ENCODE results near the gene ZNF837. TPM values are rescaled to one million over a fixed set of nuclear protein-coding genes. Genes with fewer than 3 reads are reported as not detected.

The ZNF837 gene
- total RNA-seq, 3 donors from 2014 or later = 1.3 to 6.6 (median 2.3) TPM

GRCh38 chr19:58335630-58336029, 45.2 kb downstream of the ZNF837 start:
- H3K9me3 ChIP-seq = peaks cover 0 to 4% of the 10 kb centered on the region in 2 donors
- no peak overlapping the region for H3K4me3 ChIP-seq
- H3K27me3 ChIP-seq = no peaks in the 10 kb centered on the region
- no peaks in the 10 kb centered on the region for H3K4me1 ChIP-seq
- TF ChIP-seq CTCF (IDR thresholded peaks at IDR 0.05) (no peak), POLR2A (IDR thresholded peaks at IDR 0.05) (no peak), POLR2AphosphoS5 (IDR thresholded peaks at IDR 0.05) (no peak)
- intact Hi-C loops (cut with DNase I; ENCODE audit: low total_unique reads) = no loop called here
- H3K27ac ChIP-seq = no peak overlapping the region
- DNase-seq (ENCODE audit: low spot score in 2 of 2) = no peak
- no peaks in the 10 kb centered on the region for H3K36me3 ChIP-seq

GRCh38 chr19:58334691-58335249, 46.1 kb downstream of the ZNF837 start:
- TF ChIP-seq POLR2AphosphoS5 (IDR thresholded peaks at IDR 0.05) (no peak), POLR2A (IDR thresholded peaks at IDR 0.05) (no peak), CTCF (IDR thresholded peaks at IDR 0.05) (no peak)
- Histone ChIP-seq H3K9me3 (peaks cover 0 to 4% of the 10 kb centered on the region in 2 donors), H3K27ac (no peak overlapping the region), H3K4me1 (no peaks in the 10 kb centered on the region), H3K36me3 (no peaks in the 10 kb centered on the region), H3K4me3 (no peak overlapping the region), H3K27me3 (no peaks in the 10 kb centered on the region)
- DNase-seq (ENCODE audit: low spot score in 2 of 2) = no peak
- intact Hi-C loops (cut with DNase I; ENCODE audit: low total_unique reads) = no loop called here

- no peak overlapping the region for H3K27ac ChIP-seq
- peaks cover 3 to 7% of the 10 kb centered on the region in 2 donors for H3K4me1 ChIP-seq
- no peak overlapping the region for H3K4me3 ChIP-seq
- no peaks in the 10 kb centered on the region for H3K27me3 ChIP-seq
- no peaks in the 10 kb centered on the region for H3K36me3 ChIP-seq
- DNase-seq (ENCODE audit: low spot score in 2 of 2) = no peak
- no peaks in the 10 kb centered on the region for H3K9me3 ChIP-seq
- TF ChIP-seq POLR2A (IDR thresholded peaks at IDR 0.05) (no peak), POLR2AphosphoS5 (IDR thresholded peaks at IDR 0.05) (no peak), CTCF (IDR thresholded peaks at IDR 0.05) (no peak)
- intact Hi-C loops (cut with DNase I; ENCODE audit: low total_unique reads) = no loop called here
Measured at GRCh38 chr19:58332697-58333096, 48.1 kb downstream of the ZNF837 start.

GRCh38 chr19:58330458-58330857, 50.4 kb downstream of the ZNF837 start:
- intact Hi-C loops (cut with DNase I; ENCODE audit: low total_unique reads) = no loop called here
- TF ChIP-seq CTCF (IDR thresholded peaks at IDR 0.05) (no peak), POLR2AphosphoS5 (IDR thresholded peaks at IDR 0.05) (no peak), POLR2A (IDR thresholded peaks at IDR 0.05) (no peak)
- Histone ChIP-seq H3K4me3 (no peak overlapping the region), H3K9me3 (no peaks in the 10 kb centered on the region), H3K4me1 (peaks cover 4 to 11% of the 10 kb centered on the region in 2 donors), H3K27me3 (no peaks in the 10 kb centered on the region), H3K36me3 (no peaks in the 10 kb centered on the region), H3K27ac (no peak overlapping the region)
- DNase-seq (ENCODE audit: low spot score in 2 of 2) = no peak

GRCh38 chr19:58328999-58329398, 51.8 kb downstream of the ZNF837 start:
- Histone ChIP-seq H3K4me3 (no peak overlapping the region), H3K4me1 (peaks cover 4 to 11% of the 10 kb centered on the region in 2 donors), H3K27me3 (no peaks in the 10 kb centered on the region), H3K36me3 (no peaks in the 10 kb centered on the region), H3K27ac (no peak overlapping the region), H3K9me3 (no peaks in the 10 kb centered on the region)
- DNase-seq (ENCODE audit: low spot score in 2 of 2) = no peak
- intact Hi-C loops (cut with DNase I; ENCODE audit: low total_unique reads) = no loop called here
- TF ChIP-seq POLR2AphosphoS5 (IDR thresholded peaks at IDR 0.05) (no peak), POLR2A (IDR thresholded peaks at IDR 0.05) (no peak), CTCF (IDR thresholded peaks at IDR 0.05) (no peak)

Measured in breast epithelium (tissue), 4 donors.